ENCODE data around the gene RELL2. TPM values are rescaled to one million over a fixed set of nuclear protein-coding genes. Genes with fewer than 3 reads are reported as not detected.

Gene RELL2
- total RNA-seq, 4 donors from 2014 or later = 2.9 to 9.0 (median 5.7) TPM

DNA sequence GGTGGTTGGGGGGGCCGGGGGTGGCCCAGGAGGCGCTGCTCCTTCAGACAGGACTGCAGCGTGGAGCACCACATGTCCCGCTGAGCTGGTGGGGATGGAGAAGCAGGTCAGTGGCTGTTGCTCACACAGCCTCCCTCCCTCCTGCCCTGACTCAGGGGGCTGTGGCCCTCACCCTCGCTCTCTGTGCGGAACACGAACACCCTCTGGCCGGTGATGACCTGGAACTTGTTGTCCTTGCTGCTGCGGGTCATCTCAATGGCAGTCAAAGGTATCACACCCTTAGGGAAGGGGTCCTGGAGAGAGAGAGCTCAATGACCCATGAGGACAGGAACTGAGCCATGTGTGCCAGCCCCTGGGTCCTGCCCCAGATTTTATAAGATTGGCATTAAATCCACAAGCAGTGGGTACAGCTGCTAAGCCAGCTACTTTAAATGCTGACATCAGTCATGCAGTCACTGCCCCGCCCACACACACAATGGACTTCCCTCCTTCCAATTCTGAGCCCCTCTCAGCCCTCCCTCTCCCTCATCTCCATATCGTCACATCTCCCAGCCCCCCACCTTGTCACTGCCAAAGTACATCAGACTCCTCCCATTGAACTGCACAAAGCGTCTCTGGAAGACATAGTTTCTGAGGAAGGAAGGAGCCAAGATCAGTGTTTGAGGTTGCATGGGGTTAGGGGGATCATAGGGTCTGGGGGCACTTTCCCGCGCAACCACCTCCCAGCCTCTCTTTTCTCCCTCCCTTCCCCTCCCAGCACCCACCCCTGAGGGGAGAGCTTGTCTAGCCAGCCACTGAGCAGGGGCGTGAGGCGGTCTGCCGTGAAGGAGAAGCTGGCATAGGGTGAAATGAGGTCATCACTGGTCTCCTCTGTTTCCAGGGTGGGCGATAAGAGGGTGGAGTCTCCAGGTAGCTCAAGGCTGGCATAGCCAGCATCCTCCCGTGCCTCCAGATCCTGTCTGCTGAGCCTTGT lies 36.3 kb downstream of the RELL2 start:
- no peak overlapping the region for H3K27ac ChIP-seq
- no peaks in the 10 kb centered on the region for H3K9me3 ChIP-seq
- WGBS = 65% methylated on average over 14 of the region's 19 CpGs
- no peaks in the 10 kb centered on the region for H3K4me1 ChIP-seq
- no peak for DNase-seq (ENCODE audit: low spot score in 2 of 2)
- TF ChIP-seq POLR2A (IDR thresholded peaks at IDR 0.05) (no peak), POLR2AphosphoS5 (IDR thresholded peaks at IDR 0.05) (no peak), EP300 (IDR thresholded peaks at IDR 0.05) (no peak)
- TF ChIP-seq, protein P1, sequence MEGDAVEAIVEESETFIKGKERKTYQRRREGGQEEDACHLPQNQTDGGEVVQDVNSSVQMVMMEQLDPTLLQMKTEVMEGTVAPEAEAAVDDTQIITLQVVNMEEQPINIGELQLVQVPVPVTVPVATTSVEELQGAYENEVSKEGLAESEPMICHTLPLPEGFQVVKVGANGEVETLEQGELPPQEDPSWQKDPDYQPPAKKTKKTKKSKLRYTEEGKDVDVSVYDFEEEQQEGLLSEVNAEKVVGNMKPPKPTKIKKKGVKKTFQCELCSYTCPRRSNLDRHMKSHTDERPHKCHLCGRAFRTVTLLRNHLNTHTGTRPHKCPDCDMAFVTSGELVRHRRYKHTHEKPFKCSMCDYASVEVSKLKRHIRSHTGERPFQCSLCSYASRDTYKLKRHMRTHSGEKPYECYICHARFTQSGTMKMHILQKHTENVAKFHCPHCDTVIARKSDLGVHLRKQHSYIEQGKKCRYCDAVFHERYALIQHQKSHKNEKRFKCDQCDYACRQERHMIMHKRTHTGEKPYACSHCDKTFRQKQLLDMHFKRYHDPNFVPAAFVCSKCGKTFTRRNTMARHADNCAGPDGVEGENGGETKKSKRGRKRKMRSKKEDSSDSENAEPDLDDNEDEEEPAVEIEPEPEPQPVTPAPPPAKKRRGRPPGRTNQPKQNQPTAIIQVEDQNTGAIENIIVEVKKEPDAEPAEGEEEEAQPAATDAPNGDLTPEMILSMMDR (IDR thresholded peaks at IDR 0.05) = no peak
- H3K4me3 ChIP-seq = no peak overlapping the region
- H3K27me3 ChIP-seq = no peaks in the 10 kb centered on the region
- H3K36me3 ChIP-seq = no peaks in the 10 kb centered on the region

DNA sequence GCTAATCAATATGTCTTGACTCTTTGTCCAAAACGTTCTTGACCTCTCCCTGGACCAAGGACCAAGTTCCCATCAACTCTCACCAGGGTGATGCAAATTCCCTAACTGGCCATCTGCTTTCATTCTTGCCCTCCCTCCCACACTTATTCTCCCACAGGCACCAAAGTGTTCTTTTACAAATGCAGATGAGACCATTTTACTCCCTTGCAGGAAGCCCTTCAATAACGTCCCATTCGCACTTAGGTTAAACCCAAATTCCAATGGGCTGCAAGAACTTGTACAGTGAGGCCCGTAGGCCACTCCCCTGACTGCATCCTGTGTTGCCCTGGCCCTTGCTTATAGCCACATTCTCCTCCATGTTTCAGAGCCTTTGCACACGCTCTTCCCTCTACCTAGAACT lies 38.0 kb downstream of the RELL2 start:
- no peak overlapping the region for H3K4me3 ChIP-seq
- no peaks in the 10 kb centered on the region for H3K9me3 ChIP-seq
- H3K27me3 ChIP-seq = no peaks in the 10 kb centered on the region
- 69% methylated on average over 5 of the region's 5 CpGs for WGBS
- TF ChIP-seq, protein P1 (IDR thresholded peaks at IDR 0.05) = no peak
- TF ChIP-seq EP300 (IDR thresholded peaks at IDR 0.05) = no peak
- no peak for TF ChIP-seq POLR2AphosphoS5 (IDR thresholded peaks at IDR 0.05)
- no peak for TF ChIP-seq POLR2A (IDR thresholded peaks at IDR 0.05)
- no peak for DNase-seq (ENCODE audit: low spot score in 2 of 2)
- no peaks in the 10 kb centered on the region for H3K36me3 ChIP-seq
- no peaks in the 10 kb centered on the region for H3K4me1 ChIP-seq
- H3K27ac ChIP-seq = no peak overlapping the region

DNA sequence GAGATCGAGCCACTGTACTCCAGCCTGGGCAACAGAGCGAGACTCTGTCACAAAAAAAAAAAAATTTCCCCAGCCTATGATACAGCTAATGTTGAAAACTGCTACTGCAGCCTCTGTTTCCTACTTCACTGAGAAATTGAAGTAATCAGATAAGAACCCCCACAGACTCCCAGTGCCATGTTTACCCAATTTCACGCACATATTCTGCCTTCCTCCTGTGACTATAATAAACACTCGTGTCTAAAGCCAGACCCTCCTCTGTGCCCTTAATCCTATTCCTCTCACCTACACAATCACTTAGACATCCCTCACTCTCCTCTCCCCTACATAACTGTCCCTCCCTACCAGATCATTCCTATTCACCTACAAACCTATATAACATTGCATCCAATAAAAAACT lies 38.9 kb downstream of the RELL2 start:
- 87% methylated on average over 4 of the region's 4 CpGs for WGBS

DNA sequence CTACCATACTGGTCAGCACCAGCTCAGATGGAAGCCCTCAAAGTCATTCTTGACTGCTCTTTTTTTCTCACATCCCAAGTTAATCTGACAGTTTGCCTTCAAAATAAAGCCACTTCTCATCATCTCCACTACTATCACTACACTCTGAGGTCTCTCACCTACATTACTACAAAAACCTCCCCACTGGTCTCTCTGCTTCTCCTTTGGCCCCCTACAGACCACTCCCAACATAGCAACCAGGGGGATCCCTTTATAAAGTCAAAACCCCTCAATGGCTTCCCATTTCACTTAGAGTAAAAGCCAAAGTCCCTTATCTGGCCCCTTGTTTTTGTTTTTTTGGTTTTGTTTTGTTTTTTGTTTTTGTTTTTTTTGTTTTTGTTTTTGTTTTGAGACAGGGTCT lies 40.6 kb downstream of the RELL2 start:
- H3K27me3 ChIP-seq = no peaks in the 10 kb centered on the region
- no peak for DNase-seq (ENCODE audit: low spot score in 2 of 2)
- H3K27ac ChIP-seq = no peak overlapping the region
- TF ChIP-seq POLR2AphosphoS5 (IDR thresholded peaks at IDR 0.05) = no peak
- TF ChIP-seq, protein P1 (IDR thresholded peaks at IDR 0.05) = peak in 1 of 2 donors; percentile 9
- TF ChIP-seq EP300 (IDR thresholded peaks at IDR 0.05) = no peak
- TF ChIP-seq POLR2A (IDR thresholded peaks at IDR 0.05) = no peak
- no peaks in the 10 kb centered on the region for H3K36me3 ChIP-seq
- H3K4me1 ChIP-seq = peaks cover 24% of the 10 kb centered on the region
- H3K4me3 ChIP-seq = no peak overlapping the region
- H3K9me3 ChIP-seq = no peaks in the 10 kb centered on the region

More for the DNA sequence above, 38.9 kb downstream of the RELL2 start:
- no peaks in the 10 kb centered on the region for H3K9me3 ChIP-seq
- DNase-seq (ENCODE audit: low spot score in 2 of 2) = no peak
- TF ChIP-seq EP300 (IDR thresholded peaks at IDR 0.05) (no peak), POLR2A (IDR thresholded peaks at IDR 0.05) (no peak), POLR2AphosphoS5 (IDR thresholded peaks at IDR 0.05) (no peak)
- TF ChIP-seq, protein P1 (IDR thresholded peaks at IDR 0.05) = no peak
- no peaks in the 10 kb centered on the region for H3K36me3 ChIP-seq
- H3K4me1 ChIP-seq = peaks cover 7% of the 10 kb centered on the region
- no peak overlapping the region for H3K4me3 ChIP-seq
- no peak overlapping the region for H3K27ac ChIP-seq
- no peaks in the 10 kb centered on the region for H3K27me3 ChIP-seq

DNA sequence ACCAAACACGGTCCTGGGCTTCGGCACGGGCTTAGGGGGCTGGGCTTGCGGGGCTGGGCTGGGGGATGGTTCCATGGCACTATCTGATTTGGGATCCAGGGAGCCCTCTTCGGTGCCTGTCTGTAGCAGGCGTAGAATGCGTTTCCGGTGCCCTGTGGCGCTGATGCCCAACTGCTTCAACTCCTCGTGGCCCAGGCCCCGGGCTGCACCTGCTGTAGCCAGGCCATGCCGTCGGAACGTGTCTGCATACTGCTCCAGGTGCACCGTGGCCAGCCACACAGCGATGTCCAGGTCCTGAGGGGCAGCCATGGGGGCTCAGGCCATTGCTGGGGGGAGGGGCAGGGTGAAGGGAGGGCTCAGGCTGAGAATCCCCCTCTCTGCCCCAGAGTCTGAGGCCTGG lies 43.4 kb downstream of the RELL2 start:
- 80% methylated on average over 1 of the region's 16 CpGs for WGBS

More for the DNA sequence above, 43.4 kb downstream of the RELL2 start:
- Histone ChIP-seq H3K36me3 (no peaks in the 10 kb centered on the region), H3K4me3 (no peak overlapping the region), H3K27ac (no peak overlapping the region), H3K9me3 (no peaks in the 10 kb centered on the region), H3K4me1 (peaks cover 35% of the 10 kb centered on the region), H3K27me3 (no peaks in the 10 kb centered on the region)
- no peak for TF ChIP-seq POLR2AphosphoS5 (IDR thresholded peaks at IDR 0.05)
- TF ChIP-seq, protein P1 (IDR thresholded peaks at IDR 0.05) = no peak
- TF ChIP-seq EP300 (IDR thresholded peaks at IDR 0.05) = no peak
- TF ChIP-seq POLR2A (IDR thresholded peaks at IDR 0.05) = no peak
- no peak for DNase-seq (ENCODE audit: low spot score in 2 of 2)
